ENCODE measurements around the gene LRMDA. TPM values are rescaled to one million over a fixed set of nuclear protein-coding genes. Genes with fewer than 3 reads are reported as not detected.

LRMDA gene
- total and polyA plus RNA-seq, 10 of the 15 experiments (the other 5 are each of a cell fraction or from before 2014, with no cell fraction given) = 0.07 to 0.54 (median 0.29) TPM; not detected in 4

- no peak for TF ChIP-seq ZNF687 (IDR thresholded peaks at IDR 0.05)
These were observed 536.1 kb downstream of the LRMDA start (continued) for GRCh38 chr10:75967491-75967890.

- ChIA-PET SMC1A (ENCODE audit: uncharacterized antibody, unreplicated experiment) (interaction anchor here (1.4 to 1.7 kb wide), 3 partner anchors 9 to 70 kb away, joined by 3 to 4 read pairs (median 3); no protein-coding TSS in a partner anchor), RAD21 (ENCODE audit: unreplicated experiment) (no interaction called here), CTCF (no interaction called here), POLR2A (interaction anchor here (1.2 kb wide), 1 partner anchor 13 kb away, joined by 3 read pairs; no protein-coding TSS in a partner anchor)
- DNase-seq (ENCODE audit: low read depth, low spot score) = no peak
- 14% methylated on average over 2 of the region's 2 CpGs for WGBS (ENCODE audit: insufficient coverage, insufficient replicate concordance, low lambda C conversion rate, missing lambda C conversion rate)
- Histone ChIP-seq H3K79me2 (ENCODE audit: control insufficient read depth, insufficient read depth, low read length) (no peaks in the 10 kb centered on the region), H3K27ac (ENCODE audit: control insufficient read depth, insufficient read depth) (no peak overlapping the region), H3K4me2 (ENCODE audit: control insufficient read depth, insufficient read depth) (no peak overlapping the region), H4K20me1 (ENCODE audit: control insufficient read depth, insufficient read depth) (no peaks in the 10 kb centered on the region), H2AFZ (ENCODE audit: control insufficient read depth, low read depth, low read length) (no peak overlapping the region), H3K4me3 (no peak overlapping the region), H3K9me3 (replicated peaks; ENCODE audit: control insufficient read depth, insufficient read depth, low read length) (no peaks in the 10 kb centered on the region), H3K36me3 (ENCODE audit: control insufficient read depth in 2 of 2, insufficient read depth in 2 of 2, low read length in 1 of 2) (no peaks in the 10 kb centered on the region), H3K27me3 (replicated peaks in 1 of 2; ENCODE audit: control insufficient read depth in 2 of 2, insufficient read depth in 2 of 2, low read length in 1 of 2) (no peaks in the 10 kb centered on the region), H3K9ac (ENCODE audit: control insufficient read depth, insufficient read depth, low read length) (no peak overlapping the region), H3K4me1 (ENCODE audit: control insufficient read depth, insufficient read depth, low read length) (no peaks in the 10 kb centered on the region)
- intact Hi-C loops (cut with micrococcal nuclease; ENCODE audit: unreplicated experiment) (loop anchor here (10.0 kb wide), 1 partner anchor 56 kb away; no protein-coding TSS in a partner anchor), in situ Hi-C loops (cut with MboI) (no loop called here)
- ATAC-seq = no peak
- no peak for FAIRE-seq
- no TSS peak for BruUV-seq (replicated peaks)
- TF ChIP-seq NFYB (IDR thresholded peaks at IDR 0.05; ENCODE audit: insufficient read depth, low read depth, low read length) = no peak
- TF ChIP-seq SP1 (IDR thresholded peaks at IDR 0.05; ENCODE audit: low read depth, low read length) = no peak
- no peak for TF ChIP-seq ZNF24 (IDR thresholded peaks at IDR 0.05)
- TF ChIP-seq CUX1 (IDR thresholded peaks at IDR 0.05; ENCODE audit: insufficient replicate concordance, low read depth, low read length) = no peak
- no peak for TF ChIP-seq ESRRA (IDR thresholded peaks at IDR 0.05; ENCODE audit: low read length)
- TF ChIP-seq BCL11A (IDR thresholded peaks at IDR 0.05; ENCODE audit: low read depth, low read length) = no peak
- TF ChIP-seq EP300 (IDR thresholded peaks at IDR 0.05; ENCODE audit: borderline replicate concordance in 1 of 2, control insufficient read depth in 1 of 2, low read depth in 2 of 2, low read length in 2 of 2) = no peak
- TF ChIP-seq CBX3 (IDR thresholded peaks at IDR 0.05; ENCODE audit: borderline replicate concordance, low read depth) = no peak
- TF ChIP-seq POLR2A (IDR thresholded peaks at IDR 0.05; ENCODE audit: low read depth, low read length) = no peak
- no peak for TF ChIP-seq POU2F2 (IDR thresholded peaks at IDR 0.05; ENCODE audit: borderline replicate concordance, low read depth, low read length)
- no peak for TF ChIP-seq ATF7 (IDR thresholded peaks at IDR 0.05; ENCODE audit: low read depth)
- no peak for TF ChIP-seq MYC (IDR thresholded peaks at IDR 0.05; ENCODE audit: insufficient read depth, insufficient read length, insufficient replicate concordance, low read length, severe bottlenecking)
- TF ChIP-seq POLR2AphosphoS5 (IDR thresholded peaks at IDR 0.05; ENCODE audit: low read length) = no peak
These were observed 537.6 kb downstream of the LRMDA start for GRCh38 chr10:75969031-75969430.

Data from GM12878 (cell line).